ENCODE data around the gene WDR5. TPM values are rescaled to one million over a fixed set of nuclear protein-coding genes. Genes with fewer than 3 reads are reported as not detected.
A peak's percentile ranks its signal among the peaks of the same experiment; 100 is the strongest.

The WDR5 gene
- total and polyA plus RNA-seq, 2 of the 13 experiments (the other 11 are each of a cell fraction or from before 2014, with no cell fraction given): 34.3 TPM

GRCh38 chr9:134135343-134136117, at the start of gene WDR5 (continued):
- TF ChIP-seq ZNF607 (CRISPR knock-in tag; IDR thresholded peaks at IDR 0.05; ENCODE audit: borderline replicate concordance) (peak; percentile 45; the same call in 1 of the 2 replicates), RAD21 (CRISPR knock-in tag; IDR thresholded peaks at IDR 0.05) (0 out of 2 replicates have a peak, but pooled peaks have one; percentile 17), JARID2 (CRISPR knock-in tag; IDR thresholded peaks at IDR 0.05; ENCODE audit: insufficient replicate concordance) (peak; percentile 58), TAF1 (CRISPR knock-in tag; IDR thresholded peaks at IDR 0.05) (peak; percentile 79), ZNF839 (CRISPR knock-in tag; IDR thresholded peaks at IDR 0.05; ENCODE audit: borderline replicate concordance) (0 out of 2 replicates have a peak, but pooled peaks have one; percentile 72), ZNF333 (CRISPR knock-in tag; IDR thresholded peaks at IDR 0.05; ENCODE audit: borderline replicate concordance) (peak; percentile 86; the same call in 1 of the 2 replicates), ARNT2 (CRISPR knock-in tag; IDR thresholded peaks at IDR 0.05; ENCODE audit: low read depth) (no peak; the same call in 1 of the 2 replicates), TRIM24 (CRISPR knock-in tag; IDR thresholded peaks at IDR 0.05) (no peak), ZNF567 (CRISPR knock-in tag; IDR thresholded peaks at IDR 0.05; ENCODE audit: borderline replicate concordance) (no peak), ZNF605 (CRISPR knock-in tag; IDR thresholded peaks at IDR 0.05) (peak; percentile 41; the same call in 1 of the 2 replicates), SP4 (CRISPR knock-in tag; IDR thresholded peaks at IDR 0.05) (no peak), MED8 (CRISPR knock-in tag; IDR thresholded peaks at IDR 0.05; ENCODE audit: insufficient replicate concordance) (peak; percentile 39), NFKB2 (CRISPR knock-in tag; IDR thresholded peaks at IDR 0.05; ENCODE audit: borderline replicate concordance) (peak; percentile 54; the same call in 1 of the 2 replicates), ZNF776 (CRISPR knock-in tag; IDR thresholded peaks at IDR 0.05) (no peak; the same call in 1 of the 2 replicates), ZNF564 (CRISPR knock-in tag; IDR thresholded peaks at IDR 0.05) (peak; percentile 41), HES4 (CRISPR knock-in tag; IDR thresholded peaks at IDR 0.05; ENCODE audit: borderline replicate concordance) (peak; percentile 41; the same call in 1 of the 2 replicates), HMGXB4 (CRISPR knock-in tag; IDR thresholded peaks at IDR 0.05; ENCODE audit: borderline replicate concordance in 1 of 2, low read depth in 1 of 2) (peak; percentile 85 to 91), DMAP1 (CRISPR knock-in tag; IDR thresholded peaks at IDR 0.05) (peak; percentile 39; the same call in 1 of the 2 replicates), NFE2 (CRISPR knock-in tag; IDR thresholded peaks at IDR 0.05) (no peak), ZNF609 (CRISPR knock-in tag; IDR thresholded peaks at IDR 0.05; ENCODE audit: borderline replicate concordance) (no peak), ZFX (CRISPR knock-in tag; IDR thresholded peaks at IDR 0.05; ENCODE audit: low read depth) (peak; percentile 78), ZNF331 (CRISPR knock-in tag; IDR thresholded peaks at IDR 0.05) (peak; percentile 16; the same call in 1 of the 2 replicates), ZNF256 (CRISPR knock-in tag; conservative IDR thresholded peaks at IDR 0.05) (no peak), SRY (CRISPR knock-in tag; IDR thresholded peaks at IDR 0.05) (0 out of 2 replicates have a peak, but pooled peaks have one; percentile 45)
